Neural cell (in vitro differentiated cells): ENCODE data around the gene DNER.

ENCODE experiments used
- POLR2AphosphoS5 ChIP-seq: IDR thresholded peaks from 2 replicates; pipeline ENCODE4 v1.6.1; 2012
- TF ChIP-seq, protein P1 (sequence below): IDR thresholded peaks from 2 replicates; pipeline ENCODE4 v1.6.1; 2012; ENCODE audit warnings: borderline replicate concordance

DNA sequence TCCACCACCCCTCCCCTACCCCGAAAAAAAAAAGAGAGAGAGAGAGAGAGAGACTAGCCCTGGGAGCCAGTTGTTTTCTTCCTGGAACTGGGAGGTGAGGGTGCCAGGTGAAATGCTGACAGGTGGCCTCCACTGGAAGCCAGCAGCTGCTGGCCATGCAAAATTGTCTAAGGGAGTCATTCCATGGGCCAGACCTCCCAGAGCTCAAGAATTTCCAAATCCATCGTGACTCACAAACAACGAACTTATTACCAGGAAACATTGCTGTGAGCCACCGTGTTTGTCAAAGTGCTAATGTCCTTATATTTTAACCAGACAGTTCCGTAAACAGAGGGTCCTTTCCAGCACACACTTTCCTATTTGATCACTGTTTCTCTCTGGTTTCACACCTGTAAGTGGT is 374.7 kb downstream of the DNER start:
- no peak for TF ChIP-seq POLR2AphosphoS5
- TF ChIP-seq, protein P1, sequence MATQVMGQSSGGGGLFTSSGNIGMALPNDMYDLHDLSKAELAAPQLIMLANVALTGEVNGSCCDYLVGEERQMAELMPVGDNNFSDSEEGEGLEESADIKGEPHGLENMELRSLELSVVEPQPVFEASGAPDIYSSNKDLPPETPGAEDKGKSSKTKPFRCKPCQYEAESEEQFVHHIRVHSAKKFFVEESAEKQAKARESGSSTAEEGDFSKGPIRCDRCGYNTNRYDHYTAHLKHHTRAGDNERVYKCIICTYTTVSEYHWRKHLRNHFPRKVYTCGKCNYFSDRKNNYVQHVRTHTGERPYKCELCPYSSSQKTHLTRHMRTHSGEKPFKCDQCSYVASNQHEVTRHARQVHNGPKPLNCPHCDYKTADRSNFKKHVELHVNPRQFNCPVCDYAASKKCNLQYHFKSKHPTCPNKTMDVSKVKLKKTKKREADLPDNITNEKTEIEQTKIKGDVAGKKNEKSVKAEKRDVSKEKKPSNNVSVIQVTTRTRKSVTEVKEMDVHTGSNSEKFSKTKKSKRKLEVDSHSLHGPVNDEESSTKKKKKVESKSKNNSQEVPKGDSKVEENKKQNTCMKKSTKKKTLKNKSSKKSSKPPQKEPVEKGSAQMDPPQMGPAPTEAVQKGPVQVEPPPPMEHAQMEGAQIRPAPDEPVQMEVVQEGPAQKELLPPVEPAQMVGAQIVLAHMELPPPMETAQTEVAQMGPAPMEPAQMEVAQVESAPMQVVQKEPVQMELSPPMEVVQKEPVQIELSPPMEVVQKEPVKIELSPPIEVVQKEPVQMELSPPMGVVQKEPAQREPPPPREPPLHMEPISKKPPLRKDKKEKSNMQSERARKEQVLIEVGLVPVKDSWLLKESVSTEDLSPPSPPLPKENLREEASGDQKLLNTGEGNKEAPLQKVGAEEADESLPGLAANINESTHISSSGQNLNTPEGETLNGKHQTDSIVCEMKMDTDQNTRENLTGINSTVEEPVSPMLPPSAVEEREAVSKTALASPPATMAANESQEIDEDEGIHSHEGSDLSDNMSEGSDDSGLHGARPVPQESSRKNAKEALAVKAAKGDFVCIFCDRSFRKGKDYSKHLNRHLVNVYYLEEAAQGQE: no peak
